GM12864 (cell line): ENCODE results near the gene GPR27.

ENCODE experiments used
- DNase-seq: peaks from one replicate; pipeline ENCODE4 v3.0.0-alpha.2; 2011; ENCODE audit warnings: low read depth
- H3K4me3 ChIP-seq: 2 replicates; pipeline ENCODE4 v1.5.1; 2011; ENCODE audit warnings: mild to moderate bottlenecking, low read depth, low read length, control low read depth
- CTCF ChIP-seq: IDR thresholded peaks from 2 replicates; pipeline ENCODE4 v1.5.1; 2011; ENCODE audit warnings: low read depth, mild to moderate bottlenecking, moderate library complexity, low read length, control low read depth, inconsistent platforms; ENCODE audit errors: missing control alignments

The GPR27 gene

GRCh38 chr3:71776538-71776937 lies 22.9 kb downstream of the GPR27 start:
- no peak for TF ChIP-seq CTCF
- no peak overlapping the region for H3K4me3 ChIP-seq

GRCh38 chr3:71778353-71778752 lies 24.7 kb downstream of the GPR27 start:
- DNase-seq, result no peak
- no peak for TF ChIP-seq CTCF
- H3K4me3 ChIP-seq, result no peak overlapping the region

More at GRCh38 chr3:71776538-71776937, 22.9 kb downstream of the GPR27 start:
- no peak for DNase-seq

DNA sequence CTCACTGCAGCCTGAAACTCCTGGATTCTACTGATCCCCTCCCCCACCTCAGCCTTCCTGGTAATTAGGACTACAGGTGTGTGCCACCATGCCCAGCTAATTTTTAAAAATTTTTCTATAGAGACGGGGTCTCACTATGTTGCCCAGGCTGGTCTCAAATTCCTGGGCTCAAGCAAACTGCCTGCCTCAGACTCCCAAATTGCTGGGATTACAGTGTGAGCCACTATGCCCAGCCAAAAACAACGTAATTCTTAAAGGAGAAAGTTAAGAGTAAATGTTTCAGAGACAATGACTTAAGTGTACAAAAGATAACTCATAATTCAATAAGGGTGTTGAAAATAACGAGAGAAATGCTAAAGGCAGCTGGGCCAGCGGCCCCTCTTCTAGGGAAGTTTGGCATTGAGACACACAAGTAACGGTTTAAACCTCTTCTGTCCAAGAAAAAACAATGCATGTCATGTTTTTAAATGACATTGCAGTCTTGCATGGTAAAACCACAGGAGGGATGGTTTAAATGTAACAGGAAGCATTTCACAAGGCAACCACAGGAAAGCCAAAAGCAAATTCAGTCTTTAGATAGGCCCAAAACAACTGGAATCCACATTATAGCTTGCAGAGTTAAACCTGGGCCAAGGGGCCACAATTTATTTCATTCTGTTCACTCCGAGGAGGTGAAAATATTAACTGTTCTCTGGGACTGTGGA lies 26.2 kb downstream of the GPR27 start:
- H3K4me3 ChIP-seq, result no peak overlapping the region
- no peak for DNase-seq
- no peak for TF ChIP-seq CTCF

- no peak overlapping the region for H3K4me3 ChIP-seq
- DNase-seq, result no peak
- no peak for TF ChIP-seq CTCF
These were observed 26.8 kb downstream of the GPR27 start for GRCh38 chr3:71780430-71780829.

GRCh38 chr3:71783152-71783551 lies 29.5 kb downstream of the GPR27 start:
- H3K4me3 ChIP-seq, result no peak overlapping the region
- DNase-seq, result no peak
- TF ChIP-seq CTCF, result no peak

GRCh38 chr3:71784201-71784913 lies 30.7 kb downstream of the GPR27 start:
- H3K4me3 ChIP-seq, result no peak overlapping the region
- TF ChIP-seq CTCF, result no peak
- no peak for DNase-seq
